GM18870 (cell line): Measurements from ENCODE around the gene MLLT1.
"Not testable (repeated sequence)": the region's sequence is repeated elsewhere in the genome, so short reads cannot be mapped to it uniquely, and the experiment has no call there.

Source experiments
- ATAC-seq: cut with Tn5 transposase; IDR thresholded peaks from one replicate; pipeline ENCODE4 v1.9.1; 2021; ENCODE audit warnings: moderate library complexity; ENCODE audit not compliant: unreplicated experiment

Gene MLLT1

GRCh38 chr19:6279931-6280591, at the start of gene MLLT1:
Gene MLLT1, minus strand, starts transcription at chr19:6279975. Its CDS starts 191 bp downstream, at chr19:6279784.
- no peak for ATAC-seq

GRCh38 chr19:6326815-6327214, 47.0 kb upstream of the MLLT1 start:
- no peak for ATAC-seq

GRCh38 chr19:6325614-6326013, 45.8 kb upstream of the MLLT1 start:
- no peak for ATAC-seq

GRCh38 chr19:6324757-6325156, 45.0 kb upstream of the MLLT1 start:
- no peak for ATAC-seq

GRCh38 chr19:6322284-6322683, 42.5 kb upstream of the MLLT1 start:
- ATAC-seq, result no peak

- ATAC-seq, result no peak
These were observed 39.6 kb upstream of the MLLT1 start for GRCh38 chr19:6319376-6319775.

GRCh38 chr19:6318772-6319171, 39.0 kb upstream of the MLLT1 start:
- ATAC-seq, result no peak

GRCh38 chr19:6315646-6316045, 35.9 kb upstream of the MLLT1 start:
- not testable (repeated sequence) for ATAC-seq

- no peak for ATAC-seq
These were observed 33.7 kb upstream of the MLLT1 start for GRCh38 chr19:6313398-6313969.

- no peak for ATAC-seq
These were observed 32.2 kb upstream of the MLLT1 start for GRCh38 chr19:6312018-6312417.

- ATAC-seq, result no peak
These were observed 18.6 kb upstream of the MLLT1 start for GRCh38 chr19:6298413-6298812.

GRCh38 chr19:6297202-6297601, 17.4 kb upstream of the MLLT1 start:
- ATAC-seq, result no peak

GRCh38 chr19:6292006-6292405, 12.2 kb upstream of the MLLT1 start:
- ATAC-seq, result no peak

GRCh38 chr19:6288737-6289136, 9.0 kb upstream of the MLLT1 start:
- no peak for ATAC-seq

GRCh38 chr19:6287269-6287885, 7.6 kb upstream of the MLLT1 start:
- ATAC-seq, result no peak

- ATAC-seq, result no peak
These were observed 6.9 kb upstream of the MLLT1 start for GRCh38 chr19:6286676-6287075.

GRCh38 chr19:6282393-6282792, 2.6 kb upstream of the MLLT1 start:
- ATAC-seq, result not testable (repeated sequence)

GRCh38 chr19:6279620-6279930, 200 bp downstream of the MLLT1 start:
- ATAC-seq, result no peak

GRCh38 chr19:6278740-6279619, 795 bp downstream of the MLLT1 start:
- ATAC-seq, result no peak

- ATAC-seq, result no peak
These were observed 1.7 kb downstream of the MLLT1 start for GRCh38 chr19:6278051-6278450.

GRCh38 chr19:6276447-6276846, 3.3 kb downstream of the MLLT1 start:
- ATAC-seq, result no peak
